ENCODE measurements around the gene PLCL1. TPM values are rescaled to one million over a fixed set of nuclear protein-coding genes. Genes with fewer than 3 reads are reported as not detected.

PLCL1 gene
- total and polyA plus RNA-seq, 2 donors (not counting 3 experiments of a cell fraction or from before 2014, with no cell fraction given) = 0.79 to 3.4 TPM

DNA sequence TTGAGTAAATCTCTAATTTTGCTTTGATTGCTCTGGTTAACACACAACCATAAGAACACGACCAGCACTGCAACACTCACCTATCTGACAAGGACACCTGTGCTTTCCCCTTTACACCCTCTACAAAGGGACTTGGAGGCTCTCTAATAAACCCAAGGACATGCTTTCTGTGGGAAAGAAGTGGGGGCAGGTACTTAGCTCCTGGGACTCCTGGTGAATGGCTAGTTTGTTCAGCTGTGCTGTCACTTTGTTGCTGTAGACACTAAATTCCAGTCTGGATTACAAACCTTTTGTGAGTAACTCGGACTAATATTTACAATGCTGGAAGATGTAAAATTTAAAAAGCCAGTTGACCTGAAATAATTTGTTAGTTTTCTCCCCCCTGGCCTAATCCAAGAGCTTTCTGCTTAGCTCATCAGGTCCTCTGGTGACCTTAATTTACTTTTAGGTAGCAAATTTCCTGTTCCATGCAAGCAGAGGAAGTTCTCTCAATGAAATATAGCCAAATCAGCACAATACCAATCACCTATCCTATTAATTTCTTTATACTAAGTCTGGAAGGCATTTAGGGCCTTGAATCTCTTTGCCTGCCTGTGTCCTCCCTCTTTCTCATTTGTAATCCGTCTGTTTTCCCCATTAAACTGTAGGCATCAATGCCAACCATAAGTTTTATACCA is 67.5 kb downstream of the PLCL1 start:
- H3K4me1 ChIP-seq (ENCODE audit: control insufficient read depth, extremely low read depth, insufficient read depth, low read length) = no peaks in the 10 kb centered on the region
- H4K20me1 ChIP-seq (replicated peaks; ENCODE audit: control insufficient read depth, extremely low read depth, insufficient read depth, low read length) = no peaks in the 10 kb centered on the region
- no peak overlapping the region for H2AFZ ChIP-seq (ENCODE audit: low read depth, low read length)
- H3K27ac ChIP-seq (ENCODE audit: insufficient read depth, low read depth, low read length) = no peak overlapping the region
- H3K27me3 ChIP-seq (ENCODE audit: control insufficient read depth in 2 of 2, insufficient read depth in 2 of 2, low read length in 2 of 2) = no peaks in the 10 kb centered on the region
- DNase-seq (ENCODE audit: low read depth, low spot score) (no peak), FAIRE-seq (no peak)
- CTCF ChIA-PET = interaction anchor here (1.0 to 1.5 kb wide), 3 partner anchors 13 to 181 kb away, joined by 3 to 4 read pairs (median 4); no protein-coding TSS in a partner anchor
- H3K79me2 ChIP-seq (ENCODE audit: control insufficient read depth, insufficient read depth, low read length) = no peaks in the 10 kb centered on the region
- no peaks in the 10 kb centered on the region for H3K9me3 ChIP-seq (replicated peaks; ENCODE audit: control insufficient read depth, insufficient read depth, low read length)
- no peak overlapping the region for H3K9ac ChIP-seq (replicated peaks; ENCODE audit: extremely low read depth, insufficient read depth, low read length)
- H3K36me3 ChIP-seq (ENCODE audit: control insufficient read depth in 2 of 2, extremely low read depth in 1 of 2, insufficient read depth in 2 of 2, low read length in 2 of 2) = no peaks in the 10 kb centered on the region
- POLR2A ChIA-PET = no interaction called here
- dilution Hi-C loops (cut with MboI; ENCODE audit: extremely low pct_ligation_motif_present, low sequenced_read_pairs) (no loop called here), intact Hi-C loops (cut with micrococcal nuclease) (no loop called here)
- no peak for TF ChIP-seq EZH2 (IDR thresholded peaks at IDR 0.05; ENCODE audit: borderline replicate concordance, low read depth, low read length, severe bottlenecking)
- no peak for TF ChIP-seq POLR2AphosphoS5 (IDR thresholded peaks at IDR 0.05; ENCODE audit: insufficient read depth, low read depth, low read length)
- TF ChIP-seq FOS (IDR thresholded peaks at IDR 0.05; ENCODE audit: borderline replicate concordance, insufficient read depth, low read length) = no peak
- TF ChIP-seq GATA2 (IDR thresholded peaks at IDR 0.05; ENCODE audit: insufficient read depth, insufficient read length, low read depth, low read length) = no peak
- TF ChIP-seq MYC (IDR thresholded peaks at IDR 0.05; ENCODE audit: low read depth, low read length) = no peak
- TF ChIP-seq, protein P1, sequence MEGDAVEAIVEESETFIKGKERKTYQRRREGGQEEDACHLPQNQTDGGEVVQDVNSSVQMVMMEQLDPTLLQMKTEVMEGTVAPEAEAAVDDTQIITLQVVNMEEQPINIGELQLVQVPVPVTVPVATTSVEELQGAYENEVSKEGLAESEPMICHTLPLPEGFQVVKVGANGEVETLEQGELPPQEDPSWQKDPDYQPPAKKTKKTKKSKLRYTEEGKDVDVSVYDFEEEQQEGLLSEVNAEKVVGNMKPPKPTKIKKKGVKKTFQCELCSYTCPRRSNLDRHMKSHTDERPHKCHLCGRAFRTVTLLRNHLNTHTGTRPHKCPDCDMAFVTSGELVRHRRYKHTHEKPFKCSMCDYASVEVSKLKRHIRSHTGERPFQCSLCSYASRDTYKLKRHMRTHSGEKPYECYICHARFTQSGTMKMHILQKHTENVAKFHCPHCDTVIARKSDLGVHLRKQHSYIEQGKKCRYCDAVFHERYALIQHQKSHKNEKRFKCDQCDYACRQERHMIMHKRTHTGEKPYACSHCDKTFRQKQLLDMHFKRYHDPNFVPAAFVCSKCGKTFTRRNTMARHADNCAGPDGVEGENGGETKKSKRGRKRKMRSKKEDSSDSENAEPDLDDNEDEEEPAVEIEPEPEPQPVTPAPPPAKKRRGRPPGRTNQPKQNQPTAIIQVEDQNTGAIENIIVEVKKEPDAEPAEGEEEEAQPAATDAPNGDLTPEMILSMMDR (IDR thresholded peaks at IDR 0.05; ENCODE audit: extremely low read depth in 1 of 2, insufficient read depth in 1 of 2, low read depth in 1 of 2, low read length in 2 of 2) = no peak
- TF ChIP-seq, protein P2, sequence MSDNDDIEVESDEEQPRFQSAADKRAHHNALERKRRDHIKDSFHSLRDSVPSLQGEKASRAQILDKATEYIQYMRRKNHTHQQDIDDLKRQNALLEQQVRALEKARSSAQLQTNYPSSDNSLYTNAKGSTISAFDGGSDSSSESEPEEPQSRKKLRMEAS (IDR thresholded peaks at IDR 0.05; ENCODE audit: insufficient read depth, insufficient read length) = no peak
- no peak for TF ChIP-seq JUN (IDR thresholded peaks at IDR 0.05; ENCODE audit: borderline replicate concordance, insufficient read depth, insufficient read length, low read depth)
- no peak for TF ChIP-seq POLR2A (IDR thresholded peaks at IDR 0.05; ENCODE audit: low read depth, low read length)
- no peaks in the 10 kb centered on the region for H3K9me1 ChIP-seq (replicated peaks; ENCODE audit: control insufficient read depth, extremely low read depth, insufficient read depth, low read length)
- no peak overlapping the region for H3K4me2 ChIP-seq (ENCODE audit: insufficient read depth, low read length)
- no TSS peak for BruUV-seq (replicated peaks)
- H3K4me3 ChIP-seq (replicated peaks in 1 of 3; ENCODE audit: insufficient read depth in 1 of 3, low read depth in 1 of 3, low read length in 3 of 3) = no peak overlapping the region
